ENCODE measurements around the gene ZBTB3. TPM values are rescaled to one million over a fixed set of nuclear protein-coding genes. Genes with fewer than 3 reads are reported as not detected.

The ZBTB3 gene
- total RNA-seq, 1 experiment from 2014 or later = 4.6 TPM

- DNase-seq (ENCODE audit: low read depth) = no peak
- in situ Hi-C loops (cut with HindIII; ENCODE audit: low pct_unique_long_range_greater_than_20kb, low sequenced_read_pairs) = no loop called here
These were observed 28.3 kb downstream of the ZBTB3 start for GRCh38 chr11:62725646-62726045.

GRCh38 chr11:62724171-62724570, 29.8 kb downstream of the ZBTB3 start:
- in situ Hi-C loops (cut with HindIII; ENCODE audit: low pct_unique_long_range_greater_than_20kb, low sequenced_read_pairs) = no loop called here
- DNase-seq (ENCODE audit: low read depth) = no peak

- in situ Hi-C loops (cut with HindIII; ENCODE audit: low pct_unique_long_range_greater_than_20kb, low sequenced_read_pairs) = no loop called here
- peak; percentile 39 for DNase-seq (ENCODE audit: low read depth)
These were observed 32.0 kb downstream of the ZBTB3 start for GRCh38 chr11:62721994-62722393.

GRCh38 chr11:62719302-62719978, 34.5 kb downstream of the ZBTB3 start:
- in situ Hi-C loops (cut with HindIII; ENCODE audit: low pct_unique_long_range_greater_than_20kb, low sequenced_read_pairs) = no loop called here
- DNase-seq (ENCODE audit: low read depth) = peak; percentile 43

- no peak for DNase-seq (ENCODE audit: low read depth)
- in situ Hi-C loops (cut with HindIII; ENCODE audit: low pct_unique_long_range_greater_than_20kb, low sequenced_read_pairs) = no loop called here
These were observed 37.1 kb downstream of the ZBTB3 start for GRCh38 chr11:62716816-62717215.

- in situ Hi-C loops (cut with HindIII; ENCODE audit: low pct_unique_long_range_greater_than_20kb, low sequenced_read_pairs) = no loop called here
- no peak for DNase-seq (ENCODE audit: low read depth)
These were observed 37.8 kb downstream of the ZBTB3 start for GRCh38 chr11:62716206-62716605.

- DNase-seq (ENCODE audit: low read depth) = no peak
- in situ Hi-C loops (cut with HindIII; ENCODE audit: low pct_unique_long_range_greater_than_20kb, low sequenced_read_pairs) = no loop called here
These were observed 38.5 kb downstream of the ZBTB3 start for GRCh38 chr11:62715150-62716130.

- peak; percentile 83 for DNase-seq (ENCODE audit: low read depth)
- in situ Hi-C loops (cut with HindIII; ENCODE audit: low pct_unique_long_range_greater_than_20kb, low sequenced_read_pairs) = no loop called here
These were observed 40.6 kb downstream of the ZBTB3 start for GRCh38 chr11:62713343-62713742.

- DNase-seq (ENCODE audit: low read depth) = no peak
- in situ Hi-C loops (cut with HindIII; ENCODE audit: low pct_unique_long_range_greater_than_20kb, low sequenced_read_pairs) = no loop called here
These were observed 41.1 kb downstream of the ZBTB3 start for GRCh38 chr11:62712861-62713260.

GRCh38 chr11:62712276-62712812, 41.6 kb downstream of the ZBTB3 start:
- in situ Hi-C loops (cut with HindIII; ENCODE audit: low pct_unique_long_range_greater_than_20kb, low sequenced_read_pairs) = no loop called here
- DNase-seq (ENCODE audit: low read depth) = peak; percentile 72

- DNase-seq (ENCODE audit: low read depth) = no peak
- in situ Hi-C loops (cut with HindIII; ENCODE audit: low pct_unique_long_range_greater_than_20kb, low sequenced_read_pairs) = no loop called here
These were observed 44.0 kb downstream of the ZBTB3 start for GRCh38 chr11:62710001-62710345.

- peak; percentile 78 for DNase-seq (ENCODE audit: low read depth)
- in situ Hi-C loops (cut with HindIII; ENCODE audit: low pct_unique_long_range_greater_than_20kb, low sequenced_read_pairs) = no loop called here
These were observed 44.5 kb downstream of the ZBTB3 start for GRCh38 chr11:62709247-62710000.

- in situ Hi-C loops (cut with HindIII; ENCODE audit: low pct_unique_long_range_greater_than_20kb, low sequenced_read_pairs) = no loop called here
- no peak for DNase-seq (ENCODE audit: low read depth)
These were observed 45.2 kb downstream of the ZBTB3 start for GRCh38 chr11:62708793-62709192.

- no peak for DNase-seq (ENCODE audit: low read depth)
- in situ Hi-C loops (cut with HindIII; ENCODE audit: low pct_unique_long_range_greater_than_20kb, low sequenced_read_pairs) = no loop called here
These were observed 45.6 kb downstream of the ZBTB3 start for GRCh38 chr11:62708392-62708791.

GRCh38 chr11:62707277-62707861, 46.6 kb downstream of the ZBTB3 start, which contains the start of the genes BSCL2 and GNG3:
TSS of gene BSCL2 (minus strand) at chr11:62707424. CDS start at chr11:62707195, 229 bp downstream.
TSS of gene GNG3 (plus strand) at chr11:62707676. CDS start at chr11:62708296, 620 bp downstream.
- DNase-seq (ENCODE audit: low read depth) = no peak
- in situ Hi-C loops (cut with HindIII; ENCODE audit: low pct_unique_long_range_greater_than_20kb, low sequenced_read_pairs) = no loop called here

GRCh38 chr11:62706850-62707247, 47.1 kb downstream of the ZBTB3 start:
- no peak for DNase-seq (ENCODE audit: low read depth)
- in situ Hi-C loops (cut with HindIII; ENCODE audit: low pct_unique_long_range_greater_than_20kb, low sequenced_read_pairs) = no loop called here

- DNase-seq (ENCODE audit: low read depth) = peak; percentile 88
- in situ Hi-C loops (cut with HindIII; ENCODE audit: low pct_unique_long_range_greater_than_20kb, low sequenced_read_pairs) = no loop called here
These were observed 47.8 kb downstream of the ZBTB3 start for GRCh38 chr11:62705880-62706849.
